ENCODE results near the gene ZNF556.

DNA sequence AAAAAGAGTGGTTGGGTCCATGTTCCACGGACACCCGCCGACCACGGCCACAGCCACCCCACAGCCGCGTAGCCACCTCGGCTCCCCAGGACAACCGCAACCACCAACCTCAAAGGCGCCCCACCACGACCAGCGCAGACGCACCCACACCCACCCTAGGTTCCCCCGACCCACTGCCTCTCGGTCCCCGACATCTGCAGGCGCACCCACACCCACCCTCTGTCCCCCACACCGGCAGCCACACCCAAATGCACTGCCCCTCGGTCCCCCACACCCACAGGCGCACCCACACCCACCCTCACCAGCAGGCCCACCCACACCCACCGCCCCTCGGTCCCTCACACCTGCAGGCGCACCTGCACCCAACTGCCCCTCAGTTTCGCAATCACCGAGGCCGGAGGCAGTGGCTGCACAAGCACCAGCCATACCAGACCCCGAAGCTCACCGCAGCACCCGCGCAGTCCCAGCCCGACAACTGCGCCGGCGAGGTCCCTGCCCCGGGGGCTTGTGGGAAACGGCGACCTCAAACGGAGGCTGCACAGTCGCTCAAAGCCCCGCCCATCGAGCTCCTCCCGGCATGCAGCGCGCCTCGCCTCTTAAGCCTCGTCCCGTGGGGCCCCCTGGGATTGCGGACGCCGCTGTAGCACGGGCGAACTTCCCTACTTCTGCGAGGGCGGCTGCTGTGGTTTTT lies 59.4 kb downstream of the ZNF556 start:
- TF ChIP-seq CTCF (IDR thresholded peaks at IDR 0.05) (no peak), POLR2A (IDR thresholded peaks at IDR 0.05) (no peak), POLR2AphosphoS5 (IDR thresholded peaks at IDR 0.05) (no peak)
